GM18517 (cell line): ENCODE data around the gene CXCR4.

ENCODE experiments used
- ATAC-seq: cut with Tn5 transposase; IDR thresholded peaks from one replicate; pipeline ENCODE4 v1.9.1; 2021; ENCODE audit warnings: mild to moderate bottlenecking, moderate library complexity; ENCODE audit not compliant: unreplicated experiment

CXCR4 gene

DNA sequence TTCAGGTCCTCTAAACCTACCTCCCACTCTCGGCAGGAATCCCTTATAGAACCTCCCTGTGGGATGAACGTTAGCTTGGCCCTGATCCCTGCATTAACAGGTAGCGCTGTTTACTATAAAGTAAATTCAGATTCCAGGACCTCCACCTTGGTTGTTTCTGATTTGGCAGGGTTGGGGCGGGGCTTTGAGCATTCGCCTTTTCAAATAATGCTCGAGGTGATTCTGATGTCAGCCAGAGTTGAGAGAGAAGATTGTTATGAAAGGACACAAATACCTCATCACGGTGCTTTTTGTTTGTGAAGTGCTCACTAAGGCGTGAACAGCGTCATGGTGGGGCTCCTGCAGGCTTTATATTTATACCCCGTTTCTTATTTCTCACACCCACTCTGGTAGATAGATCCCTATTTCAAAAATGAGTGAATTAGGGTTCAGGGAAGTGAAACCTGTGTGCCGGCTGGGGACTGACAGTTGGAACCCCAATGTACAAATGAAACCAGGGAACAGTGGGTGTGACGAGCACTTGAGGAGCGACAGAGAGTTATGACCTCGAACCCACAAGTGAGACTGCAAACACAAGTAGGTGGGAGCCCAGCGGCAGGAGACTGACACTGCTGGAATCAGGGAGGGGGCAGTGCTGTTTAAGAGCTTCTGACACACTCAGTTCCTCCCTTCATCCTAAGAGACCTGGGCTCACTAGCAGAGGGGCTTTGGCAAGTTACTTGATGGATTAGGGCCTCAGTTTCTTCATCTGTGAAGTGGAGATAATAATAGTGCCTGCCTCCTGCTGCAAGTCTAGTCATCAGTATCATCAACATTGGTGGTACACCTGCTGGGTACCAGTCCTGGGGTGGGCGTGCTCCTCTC, 14.2 kb upstream of the CXCR4 start:
- ATAC-seq = peak; percentile 85

DNA sequence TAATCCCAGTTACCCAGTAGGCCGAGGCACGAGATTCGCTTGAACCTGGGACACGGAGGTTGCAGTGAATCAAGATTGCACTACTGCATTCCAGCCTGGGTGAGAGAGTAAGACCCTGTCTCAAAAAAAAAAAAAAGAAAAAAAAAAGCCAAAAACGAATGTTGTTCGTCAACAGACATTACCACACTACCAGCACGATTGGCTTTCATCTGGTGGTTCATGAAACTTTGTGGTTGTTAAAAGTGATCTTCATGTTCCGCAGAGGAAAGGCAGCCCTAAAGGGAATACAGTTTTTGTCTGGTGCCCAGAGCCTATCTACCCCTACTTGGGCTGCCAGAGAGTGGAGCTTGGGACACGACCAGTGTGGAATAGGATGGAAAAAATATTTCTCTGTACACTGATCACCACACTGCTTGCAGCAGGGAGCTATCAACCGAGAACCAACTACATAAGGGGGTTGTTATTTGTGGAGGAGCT, 13.6 kb upstream of the CXCR4 start:
- ATAC-seq = no peak

- ATAC-seq = no peak
Observed at GRCh38 chr2:136130511-136130910, 12.6 kb upstream of the CXCR4 start.

DNA sequence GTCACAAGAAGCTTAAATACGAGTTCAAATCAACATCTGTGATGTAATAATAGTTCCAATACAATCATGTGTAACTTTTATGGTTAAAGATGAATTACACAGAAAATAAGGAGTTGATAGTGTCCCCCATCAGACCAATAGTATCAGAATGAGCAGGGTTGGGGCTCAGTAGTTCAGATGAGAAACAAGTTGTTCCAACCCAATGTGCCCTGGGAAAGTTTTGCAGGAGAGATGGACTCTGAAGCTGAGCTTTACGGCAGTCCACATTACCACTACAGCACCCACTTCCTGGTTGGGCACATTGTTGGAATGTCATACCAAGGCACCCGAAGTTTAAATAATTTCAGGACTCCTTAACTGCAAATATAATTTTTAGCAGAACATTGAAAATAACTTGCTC, 12.1 kb upstream of the CXCR4 start:
- ATAC-seq = no peak

DNA sequence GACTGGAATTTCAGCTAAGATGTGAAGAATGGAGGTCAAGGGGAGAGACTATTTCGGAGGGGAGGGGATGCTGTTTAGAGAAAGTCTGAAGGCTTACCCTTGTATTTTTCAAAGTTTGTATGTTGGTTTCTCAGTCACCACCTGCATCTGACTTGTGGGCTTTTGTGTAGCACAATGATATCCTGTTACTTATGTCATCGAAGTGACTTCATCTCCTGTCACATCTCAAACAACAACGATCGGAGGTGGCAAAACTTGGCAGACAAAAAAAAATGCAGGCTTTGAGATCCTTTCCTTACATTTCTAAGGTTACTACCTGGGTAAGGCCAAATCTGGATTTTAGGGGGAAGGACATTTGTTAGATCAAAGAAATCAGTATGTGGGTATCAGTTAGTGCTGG, 11.7 kb upstream of the CXCR4 start:
- ATAC-seq = no peak

- no peak for ATAC-seq
Observed at GRCh38 chr2:136128905-136129304, 11.0 kb upstream of the CXCR4 start.

DNA sequence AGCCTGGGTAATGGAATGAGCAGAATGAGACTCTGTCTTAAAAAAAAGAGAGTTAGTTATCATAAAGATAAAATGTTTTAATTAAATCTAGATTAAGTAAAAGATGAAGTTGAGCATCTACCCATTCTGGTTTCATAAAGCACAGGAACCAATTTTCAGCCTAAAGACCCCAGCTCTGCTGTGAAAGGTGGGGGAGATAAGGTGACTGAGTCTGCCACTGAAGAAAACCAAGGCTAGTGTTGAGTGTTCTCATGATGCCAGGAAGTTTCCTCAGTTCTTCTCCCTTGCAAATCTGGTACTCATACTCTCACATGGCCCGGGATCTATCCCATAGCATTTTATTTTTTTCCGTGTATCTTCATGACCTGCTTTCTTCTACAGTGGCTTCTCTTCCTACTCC, 10.4 kb upstream of the CXCR4 start:
- ATAC-seq = no peak

DNA sequence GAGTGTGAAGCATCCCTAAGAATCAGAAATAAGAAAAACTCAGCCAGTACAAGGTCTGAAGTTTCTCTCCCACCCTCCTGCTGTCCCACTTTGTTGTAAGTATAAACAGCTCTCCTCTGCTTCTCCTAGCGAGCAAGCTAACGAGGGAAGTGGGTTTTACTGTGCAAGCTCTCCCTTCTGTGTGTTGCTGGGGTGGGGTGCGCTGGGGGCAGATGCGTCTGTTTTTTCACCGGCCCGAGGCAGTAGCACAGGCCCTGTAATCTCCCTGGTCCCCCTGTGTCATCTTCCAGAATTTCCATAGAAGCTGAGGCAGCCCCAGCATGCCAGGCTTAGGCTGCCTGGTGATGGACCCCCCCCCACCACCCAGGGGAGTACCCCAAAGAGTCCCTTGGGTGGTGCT, 9.4 kb upstream of the CXCR4 start:
- ATAC-seq = no peak

DNA sequence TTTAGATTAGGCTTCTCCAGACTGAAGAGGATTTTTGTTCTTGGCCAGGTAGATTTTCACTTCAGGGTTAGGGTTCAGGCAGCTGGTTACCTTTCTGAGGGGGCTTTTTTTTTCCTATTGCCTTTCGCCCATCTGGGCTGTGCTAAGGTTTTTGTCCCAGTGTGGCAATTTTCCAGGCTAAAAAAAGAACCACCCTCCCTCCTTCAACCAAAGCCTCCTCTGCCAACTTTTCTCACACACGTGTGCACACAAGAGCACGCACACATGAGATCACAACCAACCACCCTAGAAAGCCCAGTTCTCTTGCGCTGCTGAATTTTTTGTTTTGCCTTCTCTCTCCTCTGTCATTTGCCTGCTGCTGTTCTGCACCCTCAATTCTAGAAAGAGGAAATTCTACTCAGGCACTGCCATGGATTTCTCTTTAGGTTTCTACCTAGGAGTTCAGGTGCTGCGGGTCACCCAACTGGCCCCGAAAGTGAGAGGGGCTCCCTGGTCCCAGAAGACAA, 8.5 kb upstream of the CXCR4 start:
- ATAC-seq = no peak

DNA sequence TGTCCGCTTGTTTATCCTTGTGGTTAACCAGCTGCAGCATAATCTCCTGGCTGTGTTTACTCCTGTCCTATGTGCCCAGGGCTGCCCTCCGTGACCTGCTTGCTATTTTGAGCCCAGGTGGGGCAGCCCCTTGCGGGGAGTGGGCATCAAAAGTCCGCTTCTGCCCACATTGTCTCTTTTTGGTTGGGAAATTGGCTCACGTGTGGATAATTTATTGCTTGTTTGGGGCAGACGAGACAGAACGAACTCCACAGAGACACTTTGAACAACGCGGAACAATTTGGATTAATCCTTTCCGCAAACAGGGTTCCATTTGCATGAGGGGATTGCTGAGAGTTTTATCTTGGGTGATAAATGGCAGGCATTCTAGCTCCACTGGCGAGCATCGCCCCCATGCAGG, 8.1 kb upstream of the CXCR4 start:
- ATAC-seq = no peak

DNA sequence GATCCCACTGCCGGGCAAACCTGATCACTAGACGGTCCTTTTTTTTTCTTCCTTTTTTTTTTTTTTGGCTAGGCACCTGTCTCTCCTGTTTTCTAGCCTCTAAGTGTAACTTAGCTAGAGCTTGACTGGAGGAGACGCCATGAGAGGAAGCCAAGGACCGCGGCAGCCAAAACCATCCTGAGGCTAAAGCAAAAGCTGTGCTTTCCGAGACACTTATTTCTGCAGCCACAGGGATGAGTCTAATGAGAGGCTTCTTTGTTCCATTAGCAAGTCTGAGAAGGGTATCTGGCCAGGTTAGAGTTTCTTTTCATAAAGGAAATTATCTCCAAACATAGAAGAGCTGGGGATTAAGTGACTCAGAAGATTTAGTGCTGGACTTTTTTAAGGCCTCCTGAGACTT, 7.3 kb upstream of the CXCR4 start:
- ATAC-seq = no peak

DNA sequence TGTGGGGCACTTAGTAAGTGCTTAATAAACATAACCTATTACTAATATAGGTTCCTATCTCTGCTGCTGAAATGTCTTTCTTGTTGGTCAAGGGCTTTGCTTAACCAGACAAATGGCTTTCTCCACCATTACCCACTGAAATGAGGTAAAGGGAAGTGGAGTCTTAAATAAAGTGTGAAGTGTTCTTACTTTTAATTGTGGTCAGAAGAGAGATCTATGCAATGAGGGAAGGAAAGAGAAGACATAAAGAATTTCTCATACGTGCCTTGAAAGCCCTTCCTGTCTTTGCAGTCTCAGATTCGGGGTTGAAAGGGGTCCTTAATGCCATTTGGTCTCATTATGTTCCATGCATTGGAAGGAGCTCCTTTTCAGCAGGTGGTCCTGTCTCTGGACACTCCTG, 6.9 kb upstream of the CXCR4 start:
- ATAC-seq = no peak

DNA sequence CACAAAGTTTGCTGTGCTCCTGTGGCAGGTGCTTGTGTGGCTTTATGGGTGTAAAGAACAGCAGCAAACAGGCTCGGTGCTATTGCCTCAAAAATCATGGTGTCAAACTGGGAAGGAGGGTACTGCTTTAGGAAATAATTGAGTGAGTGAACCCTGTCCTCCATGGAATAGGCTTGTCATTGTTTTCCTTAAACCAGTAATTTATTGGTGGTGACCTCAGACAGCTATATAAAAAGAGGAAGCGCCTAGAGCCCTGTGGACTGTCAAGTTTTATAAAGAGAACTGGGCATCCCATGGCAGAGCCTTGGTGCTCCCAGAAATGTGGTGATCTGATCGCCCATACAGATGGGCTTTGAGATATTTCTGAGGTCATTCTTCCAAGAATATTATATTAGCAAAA, 4.7 kb upstream of the CXCR4 start:
- no peak for ATAC-seq

GRCh38 chr2:136121204-136121910, 3.4 kb upstream of the CXCR4 start:
- ATAC-seq = no peak

DNA sequence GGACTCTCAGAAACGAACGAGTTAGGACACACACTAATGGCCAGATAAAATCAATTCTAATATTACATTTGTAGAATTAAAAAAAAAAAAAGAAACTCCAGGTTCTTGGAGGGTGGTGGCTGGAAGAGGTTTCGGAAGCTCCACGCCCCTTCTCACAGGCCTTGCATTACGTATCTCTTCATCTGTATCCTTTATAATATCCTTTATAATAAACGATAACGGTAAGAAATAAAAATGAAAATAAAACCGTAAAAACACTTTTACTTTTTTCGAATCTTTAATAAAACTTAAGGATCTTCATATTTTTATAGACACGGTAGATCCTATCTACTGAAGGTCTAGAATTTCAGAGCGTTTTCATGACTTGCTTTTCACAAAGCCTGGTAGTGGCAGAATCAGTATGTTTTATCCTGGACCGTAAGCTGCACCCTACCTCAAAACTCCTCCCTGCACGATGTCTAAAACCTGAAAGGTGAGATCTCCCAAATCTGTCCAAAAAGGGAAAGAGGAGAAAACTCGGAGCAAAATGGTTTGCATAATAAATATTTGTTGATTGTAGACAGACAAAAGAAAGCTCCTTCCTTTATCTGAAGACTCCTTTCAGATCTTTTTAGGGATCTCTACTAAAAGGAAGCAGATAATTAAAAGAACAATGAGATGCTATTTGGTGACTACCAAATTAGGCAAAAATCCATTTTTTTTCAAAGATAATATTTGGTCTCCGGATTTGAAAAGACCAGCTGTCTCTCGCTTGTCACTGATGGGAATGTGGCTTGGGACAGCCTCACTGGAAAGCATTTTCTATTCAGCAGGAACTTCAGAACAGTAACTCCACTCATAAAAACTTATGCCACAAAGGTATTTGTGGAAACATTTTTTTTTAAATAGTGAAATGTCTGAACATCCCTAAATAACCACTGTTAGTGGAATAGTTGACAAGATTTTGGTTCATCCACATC, 2.0 kb upstream of the CXCR4 start:
- no peak for ATAC-seq

GRCh38 chr2:136118819-136119716, 1.1 kb upstream of the CXCR4 start:
- no peak for ATAC-seq

DNA sequence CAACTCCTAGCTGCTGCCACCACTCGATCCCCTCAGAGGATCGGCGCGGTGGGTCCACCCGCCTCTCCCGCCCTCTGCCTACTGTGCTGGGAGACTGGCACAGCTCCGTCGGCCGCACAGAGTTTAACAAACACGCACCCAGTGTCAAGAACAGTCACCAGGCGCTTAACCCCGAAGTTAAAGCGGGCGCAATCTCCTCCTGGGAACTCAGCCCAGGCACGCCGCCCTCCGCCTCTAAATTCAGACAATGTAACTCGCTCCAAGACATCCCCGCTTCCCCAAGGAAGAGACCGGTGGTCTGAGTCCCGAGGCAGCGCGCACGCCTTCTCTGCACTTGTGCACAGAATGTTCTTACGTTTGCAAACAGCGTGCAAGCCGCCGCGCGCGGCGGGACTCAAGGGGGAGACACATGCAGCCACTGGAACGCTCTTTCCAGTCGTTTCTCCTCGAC, 533 bp downstream of the CXCR4 start:
- ATAC-seq = peak; percentile 18

GRCh38 chr2:136116813-136117390, 1.0 kb downstream of the CXCR4 start:
- ATAC-seq = peak; percentile 64

- peak; percentile 8 for ATAC-seq
Observed at GRCh38 chr2:136116151-136116812, 1.7 kb downstream of the CXCR4 start.
